22Rv1 (cell line): ENCODE measurements around the gene STYK1.

Source experiments
- CTCF ChIP-seq: fragments of 450-650 bp; IDR thresholded peaks from 2 replicates; pipeline ENCODE4 v1.5.1; 2017; ENCODE audit warnings: mild to moderate bottlenecking
- ZFX ChIP-seq: fragments of 450-650 bp; IDR thresholded peaks from 2 replicates; pipeline ENCODE4 v1.6.1; 2017; ENCODE audit warnings: antibody characterized with exemption, borderline replicate concordance

- TF ChIP-seq CTCF (no peak), ZFX (no peak)
Observed at GRCh38 chr12:10715491-10715890, 41.6 kb upstream of the STYK1 start.
